Lung (tissue), 13 donors: ENCODE results near the gene STK32A. TPM values are rescaled to one million over a fixed set of nuclear protein-coding genes. Genes with fewer than 3 reads are reported as not detected.

Source experiments
- ATAC-seq: fragments of 200-7000 bp; cut with Tn5 transposase; one replicate; pipeline ENCODE4 v1.9.1; 2020; ENCODE audit warnings: moderate number of reproducible peaks; ENCODE audit not compliant: insufficient read depth, low FRiP score
- DNase-seq, 3 donors: peaks; one replicate each; pipeline ENCODE4 v3.0.0-alpha.2; 2013 to 2017
- H3K27ac ChIP-seq, 2 donors: one replicate each; pipeline ENCODE4 v1.5.1; 2013; ENCODE audit warnings: mild to moderate bottlenecking in 2 of 2, moderate library complexity in 2 of 2, control low read depth in 1 of 2, inconsistent platforms in 1 of 2, low read depth in 1 of 2, low read length in 1 of 2
- H3K27me3 ChIP-seq, 3 donors: one replicate each; pipeline ENCODE4 v1.5.1; 2013; ENCODE audit warnings: low read length in 2 of 3; ENCODE audit not compliant: control insufficient read depth in 3 of 3, insufficient read depth in 3 of 3
- H3K36me3 ChIP-seq, 4 donors: one replicate each; pipeline ENCODE4 v1.5.1; 2013; ENCODE audit warnings: low read length in 4 of 4, mild to moderate bottlenecking in 1 of 4, moderate library complexity in 1 of 4; ENCODE audit not compliant: control insufficient read depth in 4 of 4, insufficient read depth in 4 of 4
- H3K4me1 ChIP-seq, 5 donors: one replicate each; pipeline ENCODE4 v1.5.1; 2013; ENCODE audit warnings: low read length in 5 of 5, mild to moderate bottlenecking in 2 of 5, moderate library complexity in 1 of 5; ENCODE audit not compliant: control insufficient read depth in 5 of 5, insufficient read depth in 5 of 5
- H3K4me3 ChIP-seq: one replicate; pipeline ENCODE4 v1.5.1; 2013; ENCODE audit warnings: mild to moderate bottlenecking, control low read depth, moderate library complexity
- H3K9ac ChIP-seq, 2 donors: one replicate each; pipeline ENCODE4 v1.5.1; 2013; ENCODE audit warnings: low read length in 2 of 2, control low read depth in 1 of 2; ENCODE audit not compliant: insufficient read depth in 1 of 2
- H3K9me3 ChIP-seq, 4 donors: one replicate each; pipeline ENCODE4 v1.5.1; 2013; ENCODE audit warnings: low read length in 3 of 4, mild to moderate bottlenecking in 1 of 4, moderate library complexity in 1 of 4; ENCODE audit not compliant: control insufficient read depth in 4 of 4, insufficient read depth in 3 of 4
- WGBS, 2 donors: extraction: QIAGEN DNeasy Blood & Tissue Kit; methylation state at CpG; one replicate each; pipeline ENCODE4 v1.1.7; 2013; 5-methylcytosine and 5-hydroxymethylcytosine counted together
- polyA plus RNA-seq, 2 donors: library from polyadenylated mRNA; stranded (reverse); fragments of 200-250 nt; gene quantifications; one replicate each; pipeline ENCODE4 v1.2.1, GENCODE V29; 2013
- small RNA-seq: library from RNA; depleted of rRNA; stranded (forward); fragments of <200 nt; gene quantifications from one replicate; pipeline ENCODE3, GENCODE V24; 2014; ENCODE audit warnings: low replicate concordance
- total RNA-seq, 2 donors: library from RNA; depleted of rRNA in 1 of 2; stranded (reverse); fragments of >200 nt in 1 of 2; gene quantifications; one replicate each; pipeline ENCODE4 v1.2.1, GENCODE V29; 2014 to 2021
- TF ChIP-seq, protein P1 (sequence below): IDR thresholded peaks from 2 replicates; pipeline ENCODE4 v1.5.1; 2012; ENCODE audit warnings: mild to moderate bottlenecking; ENCODE audit errors: control extremely low read depth, extremely low read depth
- donor health status: control.
- donor health status: control.
- donor health status: Bipolar disorder and iron deficiency.
- donor health status: healthy.
- donor health status: DM: yes; HTN: yes; CAD: no.

STK32A gene
- total and polyA plus RNA-seq, 4 donors = 1.1 to 8.7 (median 4.6) TPM

DNA sequence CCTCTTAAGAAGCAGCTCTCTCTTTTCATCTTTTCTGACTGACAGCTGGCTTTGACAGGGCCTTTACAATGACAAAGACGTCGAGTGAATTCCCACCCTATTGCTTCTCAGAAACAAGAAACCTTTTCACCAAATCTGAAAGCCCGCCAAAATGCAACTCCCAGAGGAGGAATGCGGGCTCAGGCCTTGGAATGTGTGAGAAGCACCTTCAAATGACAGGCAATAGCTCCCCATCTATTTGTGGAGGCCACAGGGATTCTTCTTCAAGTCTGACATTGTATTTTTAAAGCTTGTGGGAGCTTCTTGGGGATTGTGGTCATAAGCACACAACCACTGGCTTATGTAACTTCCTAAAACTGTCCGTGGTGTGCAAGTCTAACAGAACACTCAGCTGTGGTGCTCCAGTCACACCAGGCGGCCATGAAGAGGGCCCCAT lies 202.4 kb downstream of the STK32A start:
- H3K4me1 ChIP-seq = peaks cover 0 to 9% (median 2%) of the 10 kb centered on the region in 5 donors
- DNase-seq (no peak), ATAC-seq (no peak)
- no peaks in the 10 kb centered on the region for H3K27me3 ChIP-seq
- 52 to 68% methylated on average over 6 of the region's 6 CpGs for WGBS, 2 donors
- H3K27ac ChIP-seq = no peak overlapping the region
- TF ChIP-seq, protein P1, sequence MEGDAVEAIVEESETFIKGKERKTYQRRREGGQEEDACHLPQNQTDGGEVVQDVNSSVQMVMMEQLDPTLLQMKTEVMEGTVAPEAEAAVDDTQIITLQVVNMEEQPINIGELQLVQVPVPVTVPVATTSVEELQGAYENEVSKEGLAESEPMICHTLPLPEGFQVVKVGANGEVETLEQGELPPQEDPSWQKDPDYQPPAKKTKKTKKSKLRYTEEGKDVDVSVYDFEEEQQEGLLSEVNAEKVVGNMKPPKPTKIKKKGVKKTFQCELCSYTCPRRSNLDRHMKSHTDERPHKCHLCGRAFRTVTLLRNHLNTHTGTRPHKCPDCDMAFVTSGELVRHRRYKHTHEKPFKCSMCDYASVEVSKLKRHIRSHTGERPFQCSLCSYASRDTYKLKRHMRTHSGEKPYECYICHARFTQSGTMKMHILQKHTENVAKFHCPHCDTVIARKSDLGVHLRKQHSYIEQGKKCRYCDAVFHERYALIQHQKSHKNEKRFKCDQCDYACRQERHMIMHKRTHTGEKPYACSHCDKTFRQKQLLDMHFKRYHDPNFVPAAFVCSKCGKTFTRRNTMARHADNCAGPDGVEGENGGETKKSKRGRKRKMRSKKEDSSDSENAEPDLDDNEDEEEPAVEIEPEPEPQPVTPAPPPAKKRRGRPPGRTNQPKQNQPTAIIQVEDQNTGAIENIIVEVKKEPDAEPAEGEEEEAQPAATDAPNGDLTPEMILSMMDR = no peak
- no peak overlapping the region for H3K9ac ChIP-seq
- H3K36me3 ChIP-seq = no peaks in the 10 kb centered on the region
- no peaks in the 10 kb centered on the region for H3K9me3 ChIP-seq
- H3K4me3 ChIP-seq = no peak overlapping the region

Small RNA genes within 50 kb of the gene (small RNA-seq; reads per million reads assigned to genes)
- not detected for gene AC011373.1
